ENCODE results near the gene SLC22A1. TPM values are rescaled to one million over a fixed set of nuclear protein-coding genes. Genes with fewer than 3 reads are reported as not detected.

The SLC22A1 gene
- total and polyA plus RNA-seq, 2 of the 8 experiments (the other 6 are each of a cell fraction or from before 2014, with no cell fraction given): 0.12 to 0.45 TPM

DNA sequence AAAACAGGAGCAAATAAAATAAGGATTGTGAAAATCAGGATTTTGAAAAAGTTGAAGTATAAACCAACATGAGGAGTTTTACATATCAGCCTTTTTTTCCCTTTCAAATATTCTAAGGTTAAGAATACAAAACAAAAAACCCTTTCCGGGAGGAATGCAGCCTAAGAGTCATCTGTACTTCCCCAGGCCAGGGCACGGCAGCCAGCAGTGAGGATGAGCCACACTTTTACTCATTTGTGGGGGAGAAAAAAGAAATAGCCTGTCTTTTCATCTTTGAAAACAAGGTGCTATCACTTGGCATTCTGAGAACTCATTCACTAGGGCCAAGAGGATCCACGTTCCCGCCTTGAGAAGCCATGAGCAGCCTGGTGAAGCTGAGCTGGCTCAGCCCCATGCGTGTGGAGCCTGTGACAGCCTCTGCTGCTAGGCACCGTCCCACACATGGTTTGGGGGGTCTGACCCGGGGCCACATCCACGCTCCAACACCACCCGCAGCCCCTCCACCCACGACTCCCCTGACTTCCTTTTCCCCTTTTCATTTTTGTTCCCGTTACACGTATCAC lies 11.2 kb downstream of the SLC22A1 start:
- Histone ChIP-seq H3K9me3 (ENCODE audit: insufficient read depth in 2 of 2, low read depth in 1 of 2, low read length in 1 of 2) (no peaks in the 10 kb centered on the region), H4K8ac (ENCODE audit: extremely low read depth, insufficient read depth, low read length) (no peak overlapping the region), H2AFZ (ENCODE audit: low read length) (no peak overlapping the region), H2BK12ac (ENCODE audit: low read depth, low read length) (peak overlapping the region; percentile 68; the same call in 1 of the 2 replicates), H3K23ac (ENCODE audit: insufficient read length) (no peak overlapping the region), H4K5ac (ENCODE audit: insufficient read length, low read depth, low read length) (no peak overlapping the region), H3K27ac (ENCODE audit: low read depth, low read length) (no peak overlapping the region), H3K18ac (ENCODE audit: extremely low read depth, low read length) (no peak overlapping the region; the same call in none of the 2 replicates), H3K14ac (ENCODE audit: insufficient read length) (no peak overlapping the region), H4K20me1 (replicated peaks in 1 of 2; ENCODE audit: control insufficient read depth in 1 of 2, insufficient read depth in 2 of 2, low read length in 2 of 2) (no peaks in the 10 kb centered on the region), H3K4me2 (ENCODE audit: insufficient read depth in 1 of 2, low read depth in 2 of 2, low read length in 2 of 2) (peak overlapping the region; percentile 1 to 35; a peak in 2 of 4 replicates), H3K23me2 (ENCODE audit: low read depth, low read length) (no peaks in the 10 kb centered on the region), H3K79me1 (ENCODE audit: low read depth, low read length) (no peaks in the 10 kb centered on the region), H2AK5ac (ENCODE audit: low read depth, low read length) (no peak overlapping the region), H3K4me1 (replicated peaks in 1 of 4; ENCODE audit: control insufficient read depth in 3 of 4, insufficient read depth in 4 of 4, low read length in 3 of 4) (peaks cover 7 to 26% (median 13%) of the 10 kb centered on the region in 4 experiments), H3K56ac (replicated peaks; ENCODE audit: insufficient read length, low read depth, low read length) (no peak overlapping the region), H3K4me3 (ENCODE audit: extremely low read depth in 1 of 4, insufficient read depth in 2 of 4, low read depth in 3 of 4, low read length in 4 of 4) (0 out of 8 replicates have a peak overlapping the region, but pooled peaks of 1 of the 4 experiments have one; percentile 8), H2BK120ac (replicated peaks; ENCODE audit: low read depth, low read length) (no peak overlapping the region), H3K9ac (replicated peaks in 1 of 4; ENCODE audit: extremely low read depth in 1 of 4, low read depth in 3 of 4, low read length in 3 of 4) (no peak overlapping the region), H2BK15ac (ENCODE audit: low read length) (no peak overlapping the region), H3K36me3 (ENCODE audit: control insufficient read depth in 2 of 4, insufficient read depth in 4 of 4, low read length in 3 of 4) (no peaks in the 10 kb centered on the region), H3K27me3 (replicated peaks in 1 of 4; ENCODE audit: control insufficient read depth in 3 of 4, extremely low read depth in 1 of 4, insufficient read depth in 3 of 4, low read length in 3 of 4) (no peaks in the 10 kb centered on the region; a peak in 1 of 7 replicates), H2BK5ac (ENCODE audit: low read depth, low read length) (no peak overlapping the region), H4K91ac (replicated peaks; ENCODE audit: insufficient read length, low read length) (peak overlapping the region; percentile 87), H3K79me2 (ENCODE audit: control insufficient read depth in 1 of 2, insufficient read depth in 2 of 2, low read length in 2 of 2) (no peaks in the 10 kb centered on the region), H2BK20ac (ENCODE audit: low read length) (0 out of 2 replicates have a peak overlapping the region, but pooled peaks have one; percentile 21), H3K4ac (replicated peaks; ENCODE audit: insufficient read length, low read depth, low read length) (no peak overlapping the region)
- POLR2A ChIA-PET (ENCODE audit: partially characterized antibody): no interaction called here
- no peak for TF ChIP-seq SIN3A (conservative IDR thresholded peaks at IDR 0.05 in 1 of 2, IDR thresholded peaks at IDR 0.05 in 1 of 2; ENCODE audit: low read depth in 1 of 2, low read length in 2 of 2)
- TF ChIP-seq MAFK (IDR thresholded peaks at IDR 0.05; ENCODE audit: low read depth, low read length): no peak
- no peak for TF ChIP-seq CHD1 (IDR thresholded peaks at IDR 0.05; ENCODE audit: low read depth, low read length)
- TF ChIP-seq CREB1 (IDR thresholded peaks at IDR 0.05): no peak
- no peak for TF ChIP-seq EGR1 (IDR thresholded peaks at IDR 0.05; ENCODE audit: borderline replicate concordance, low read depth, low read length)
- TF ChIP-seq NRF1 (IDR thresholded peaks at IDR 0.05; ENCODE audit: low read depth, low read length): no peak
- peak; percentile 45; the same call in 1 of the 2 replicates for TF ChIP-seq E2F6 (IDR thresholded peaks at IDR 0.05)
- no peak for TF ChIP-seq HDAC2 (IDR thresholded peaks at IDR 0.05; ENCODE audit: borderline replicate concordance in 1 of 2, low read depth in 2 of 2, low read length in 2 of 2)
- DNase-seq (ENCODE audit: low read depth in 1 of 2, low spot score in 2 of 2) (no peak), FAIRE-seq (no peak)
- CTCF ChIA-PET (ENCODE audit: partially characterized antibody): interaction anchor here (1.4 kb wide), 1 partner anchor 60 kb away, joined by 5 read pairs; no protein-coding TSS in a partner anchor
- 71% methylated on average over 12 of the region's 12 CpGs; no CpG with 5 or more reads in 1 of the 2 experiments for WGBS, 2 experiments (ENCODE audit: extremely low coverage in 1 of 2, insufficient coverage in 1 of 2, insufficient read length in 1 of 2, insufficient replicate concordance in 2 of 2, low coverage in 1 of 2, low lambda C conversion rate in 2 of 2, missing lambda C conversion rate in 1 of 2)
